NCI-H524 treated with DMSO at 0.1 percent for 48 hours (cell line): ENCODE results near the gene PIWIL1.

ENCODE experiments used
- DNase-seq: peaks from one replicate; lab custom pipeline; 2025; lab: John Stamatoyannopoulos, UW

PIWIL1 gene

GRCh38 chr12:130374083-130374482 lies 36.4 kb downstream of the PIWIL1 start:
- DNase-seq: no peak

- DNase-seq: no peak
Observed at GRCh38 chr12:130375296-130376287, 37.9 kb downstream of the PIWIL1 start.

GRCh38 chr12:130382818-130383217 lies 45.1 kb downstream of the PIWIL1 start:
- DNase-seq: no peak

GRCh38 chr12:130384234-130384633 lies 46.5 kb downstream of the PIWIL1 start:
- no peak for DNase-seq

- DNase-seq: no peak
Observed at GRCh38 chr12:130385193-130385592, 47.5 kb downstream of the PIWIL1 start.

GRCh38 chr12:130391186-130391585 lies 53.5 kb downstream of the PIWIL1 start:
- DNase-seq: no peak

GRCh38 chr12:130394906-130395305 lies 57.2 kb downstream of the PIWIL1 start:
- no peak for DNase-seq

GRCh38 chr12:130396667-130397066 lies 59.0 kb downstream of the PIWIL1 start:
- no peak for DNase-seq

GRCh38 chr12:130398100-130398848 lies 60.6 kb downstream of the PIWIL1 start:
- no peak for DNase-seq

GRCh38 chr12:130401703-130402102 lies 64.0 kb downstream of the PIWIL1 start:
- DNase-seq: no peak

GRCh38 chr12:130405332-130405731 lies 67.6 kb downstream of the PIWIL1 start:
- no peak for DNase-seq

- DNase-seq: no peak
Observed at GRCh38 chr12:130412384-130412783, 74.7 kb downstream of the PIWIL1 start.

GRCh38 chr12:130413909-130414308 lies 76.2 kb downstream of the PIWIL1 start:
- DNase-seq: no peak

GRCh38 chr12:130414381-130414780 lies 76.7 kb downstream of the PIWIL1 start:
- DNase-seq: no peak

- no peak for DNase-seq
Observed at GRCh38 chr12:130418251-130418650, 80.6 kb downstream of the PIWIL1 start.

- DNase-seq: no peak
Observed at GRCh38 chr12:130419116-130419515, 81.4 kb downstream of the PIWIL1 start.

GRCh38 chr12:130420071-130420470 lies 82.4 kb downstream of the PIWIL1 start:
- DNase-seq: no peak

GRCh38 chr12:130421896-130422295 lies 84.2 kb downstream of the PIWIL1 start:
- DNase-seq: no peak
